Small intestine (tissue), 7 donors: ENCODE data around the gene MYOCD. TPM values are rescaled to one million over a fixed set of nuclear protein-coding genes. Genes with fewer than 3 reads are reported as not detected.

ENCODE experiments used
- DNase-seq, 2 donors: peaks; one replicate each; pipeline versions ENCODE4 v3.0.0 to v3.0.0-alpha.2; 2013
- FAIRE-seq: peaks from 2 replicates; lab custom pipeline; 2012; peaks lifted over from hg19 to GRCh38; lab: Jason Lieb, UNC
- H3K27ac ChIP-seq, 3 donors: one replicate each; pipeline ENCODE4 v1.5.1; 2013; ENCODE audit warnings: low read length in 2 of 3, mild to moderate bottlenecking in 2 of 3, control low read depth in 1 of 3, inconsistent platforms in 1 of 3, low read depth in 1 of 3, moderate library complexity in 1 of 3
- H3K27me3 ChIP-seq, 3 donors: one replicate each; pipeline ENCODE4 v1.6.1; 2013; ENCODE audit warnings: low read length in 3 of 3, inconsistent platforms in 1 of 3; ENCODE audit not compliant: control insufficient read depth in 3 of 3, insufficient read depth in 3 of 3
- H3K36me3 ChIP-seq, 3 donors: one replicate each; pipeline ENCODE4 v1.6.1; 2013; ENCODE audit warnings: low read length in 3 of 3, inconsistent platforms in 1 of 3, low read depth in 1 of 3, mild to moderate bottlenecking in 1 of 3, moderate library complexity in 1 of 3; ENCODE audit not compliant: control insufficient read depth in 3 of 3, insufficient read depth in 2 of 3
- H3K4me1 ChIP-seq, 3 donors: one replicate each; pipeline ENCODE4 v1.6.1; 2013; ENCODE audit warnings: low read length in 2 of 3, inconsistent platforms in 1 of 3, low read depth in 1 of 3, mild to moderate bottlenecking in 1 of 3, moderate library complexity in 1 of 3; ENCODE audit not compliant: control insufficient read depth in 3 of 3, insufficient read depth in 2 of 3
- H3K4me3 ChIP-seq, 3 donors: one replicate each; pipeline ENCODE4 v1.5.1; 2013; ENCODE audit warnings: low read length in 3 of 3, control low read depth in 1 of 3, inconsistent platforms in 1 of 3, low read depth in 1 of 3, mild to moderate bottlenecking in 1 of 3, moderate library complexity in 1 of 3
- H3K9me3 ChIP-seq, 2 donors: one replicate each; pipeline ENCODE4 v1.6.1; 2013; ENCODE audit warnings: low read depth in 1 of 2, low read length in 1 of 2; ENCODE audit not compliant: control insufficient read depth in 2 of 2, insufficient read depth in 1 of 2
- WGBS, 3 donors: extraction: QIAGEN DNeasy Blood & Tissue Kit; methylation state at CpG; one replicate each; pipeline ENCODE4 v1.1.7; 2013; 5-methylcytosine and 5-hydroxymethylcytosine counted together
- polyA plus RNA-seq, 4 donors: library from polyadenylated mRNA; stranded (reverse) in 3 of 4; unstranded in 1 of 4; fragments of 200-250 nt in 3 of 4; fragments of 120-200 nt in 1 of 4; gene quantifications; one replicate each; pipeline versions ENCODE4 v1.2.1 to v1.2.3, GENCODE V29; 2013
- donor health status: healthy with polysubstance abuse.
- donor health status: control.
- donor health status: control.
- donor health status: Bipolar disorder and iron deficiency.
- donor health status: healthy.

The MYOCD gene
- polyA plus RNA-seq, 4 donors = under 0.01 to 3.1 (median 2.1) TPM

DNA sequence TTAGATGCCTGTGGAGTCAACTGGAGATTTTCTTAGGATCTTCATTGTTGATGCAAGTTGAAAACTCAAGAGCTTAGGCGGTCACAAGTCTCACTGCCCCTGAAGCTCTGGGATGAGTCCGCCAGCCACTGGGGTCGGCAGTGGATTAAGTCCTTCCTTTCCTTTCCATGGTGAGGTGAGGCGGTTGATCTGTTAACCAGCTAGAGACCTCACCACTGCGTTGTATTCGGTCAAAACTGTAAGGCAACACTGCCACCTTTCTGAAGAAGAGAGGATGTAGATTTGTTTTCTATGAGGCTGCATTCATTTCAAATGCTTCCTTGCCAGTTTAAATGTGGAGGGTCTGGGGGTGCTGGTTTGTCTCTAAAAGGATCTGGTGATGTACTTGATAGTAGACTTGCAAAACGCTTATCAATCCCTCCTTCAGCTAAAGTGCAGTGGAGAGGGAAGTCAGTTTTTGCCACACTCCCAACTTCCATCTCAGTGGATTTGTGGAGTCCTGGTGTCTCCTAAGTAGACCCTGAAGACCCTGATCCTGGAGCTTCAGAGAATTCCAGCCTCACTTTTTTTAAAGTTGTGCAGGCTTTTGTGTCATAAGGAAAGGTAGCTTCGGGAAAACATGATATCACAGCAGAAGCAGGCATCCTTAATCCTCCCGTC, 1.7 kb downstream of the MYOCD start:
- FAIRE-seq (no peak), DNase-seq (peak; percentile 56 to 63)
- H3K9me3 ChIP-seq = no peaks in the 10 kb centered on the region
- peaks cover 0 to 40% (median 23%) of the 10 kb centered on the region in 3 donors for H3K27me3 ChIP-seq
- H3K4me3 ChIP-seq = peak overlapping the region in 1 of 3 donors; percentile 49
- no peaks in the 10 kb centered on the region for H3K4me1 ChIP-seq
- no peaks in the 10 kb centered on the region for H3K36me3 ChIP-seq
- 13 to 20% (median 15%) methylated on average over 9 of the region's 9 CpGs for WGBS, 3 donors
- peak overlapping the region in 1 of 3 donors; percentile 42 for H3K27ac ChIP-seq

DNA sequence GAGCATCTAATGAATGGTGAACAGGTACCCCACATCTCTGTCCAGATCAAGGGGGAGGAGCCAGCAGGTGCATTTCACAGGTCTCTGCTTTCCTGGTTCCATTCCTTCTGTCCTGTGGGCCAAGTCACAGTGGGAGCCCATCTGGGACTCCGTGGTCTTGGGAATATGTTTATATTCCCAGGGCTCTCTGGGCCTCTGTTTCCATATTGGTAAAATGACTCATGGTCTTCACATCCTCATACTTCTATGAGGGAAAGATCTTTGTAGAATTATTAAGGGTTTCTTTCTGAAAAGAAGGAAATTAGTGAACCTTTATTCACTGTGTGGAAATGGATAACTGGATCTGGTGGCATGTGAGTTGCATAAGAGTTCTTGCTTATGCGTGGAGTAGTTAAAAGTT, 6.2 kb downstream of the MYOCD start:
- no peak overlapping the region for H3K27ac ChIP-seq
- no peaks in the 10 kb centered on the region for H3K9me3 ChIP-seq
- no peaks in the 10 kb centered on the region for H3K4me1 ChIP-seq
- no peak for DNase-seq
- 74 to 89% (median 84%) methylated on average over 2 of the region's 2 CpGs for WGBS, 3 donors
- peaks cover 0 to 4% (median 3%) of the 10 kb centered on the region in 3 donors for H3K27me3 ChIP-seq
- no peak overlapping the region for H3K4me3 ChIP-seq
- no peak for FAIRE-seq
- H3K36me3 ChIP-seq = no peaks in the 10 kb centered on the region

DNA sequence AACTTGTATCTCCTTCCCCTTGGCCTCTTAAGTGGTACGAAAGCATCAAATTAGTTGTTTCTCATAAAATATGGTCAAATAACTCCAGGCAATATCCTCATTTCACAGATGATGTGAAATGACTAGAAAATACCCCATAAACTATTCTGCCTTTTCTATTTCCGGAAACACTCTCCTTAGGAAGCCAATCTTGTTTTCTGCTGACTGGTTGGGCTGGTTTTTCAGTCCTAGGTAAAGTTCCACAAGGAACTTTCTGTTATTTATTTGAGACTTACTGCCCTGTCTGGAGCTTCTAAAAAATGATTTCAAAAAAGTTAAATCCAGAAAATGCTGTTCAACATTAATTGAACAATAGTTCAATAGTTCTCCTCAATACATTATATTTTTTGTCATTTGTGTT, 7.3 kb downstream of the MYOCD start:
- Histone ChIP-seq H3K27ac (no peak overlapping the region), H3K4me1 (no peaks in the 10 kb centered on the region), H3K4me3 (no peak overlapping the region), H3K36me3 (no peaks in the 10 kb centered on the region), H3K9me3 (no peaks in the 10 kb centered on the region), H3K27me3 (peaks cover 0 to 3% (median 0%) of the 10 kb centered on the region in 3 donors)
- 74 to 83% (median 78%) methylated on average over 2 of the region's 2 CpGs for WGBS, 3 donors
- DNase-seq (no peak), FAIRE-seq (no peak)

DNA sequence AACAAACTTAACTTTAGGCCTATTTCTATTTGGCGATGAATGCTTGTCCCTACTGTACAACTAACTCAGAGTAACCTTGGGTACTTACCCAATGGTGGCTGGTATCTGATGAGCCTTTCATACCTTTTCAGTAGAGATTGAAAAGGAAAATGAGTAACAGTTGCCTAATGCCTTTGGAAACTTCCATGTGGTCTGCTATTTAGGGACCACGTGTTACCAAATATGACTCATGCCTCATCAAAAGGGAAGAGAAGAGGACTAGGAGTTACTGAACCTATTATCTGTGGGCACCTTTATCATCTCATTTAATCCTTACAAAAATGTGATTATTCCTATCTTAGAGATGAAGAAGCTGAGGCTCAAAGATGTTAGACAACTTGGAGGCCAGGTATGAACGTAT, 8.1 kb downstream of the MYOCD start:
- no peaks in the 10 kb centered on the region for H3K9me3 ChIP-seq
- H3K36me3 ChIP-seq = no peaks in the 10 kb centered on the region
- H3K4me3 ChIP-seq = no peak overlapping the region
- FAIRE-seq (no peak), DNase-seq (no peak)
- H3K27ac ChIP-seq = no peak overlapping the region
- no peaks in the 10 kb centered on the region for H3K4me1 ChIP-seq
- peaks cover 0 to 3% (median 0%) of the 10 kb centered on the region in 3 donors for H3K27me3 ChIP-seq
- WGBS, 3 donors = 79 to 85% (median 81%) methylated on average over 3 of the region's 3 CpGs

DNA sequence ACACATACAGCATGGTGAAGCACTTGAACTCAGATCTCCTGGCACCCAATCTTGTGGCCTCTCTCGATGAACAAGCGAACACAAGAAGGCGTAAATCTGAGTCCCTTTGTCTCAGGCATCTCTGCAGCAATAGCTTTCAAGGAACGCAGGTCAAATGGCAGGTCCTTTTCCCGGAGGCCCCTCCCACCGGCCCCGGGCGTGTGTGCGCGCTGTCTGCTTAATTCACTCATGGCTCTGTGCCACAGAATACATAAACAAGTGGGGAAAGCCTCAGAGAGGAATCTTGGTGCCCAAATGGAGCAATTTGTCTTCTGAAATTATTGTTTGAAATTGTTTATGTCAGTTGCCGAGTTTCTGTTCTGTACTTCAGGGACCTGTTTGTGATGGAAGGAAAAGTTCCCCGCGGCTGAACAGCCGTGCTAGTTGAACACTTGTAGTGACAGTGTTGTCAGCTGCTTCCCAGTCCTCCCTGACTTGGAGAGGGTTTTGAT, 14.8 kb downstream of the MYOCD start:
- 54 to 72% (median 61%) methylated on average over 14 of the region's 14 CpGs for WGBS, 3 donors
- DNase-seq = peak in 1 of 2 donors; percentile 9
- H3K4me3 ChIP-seq = no peak overlapping the region
- peak overlapping the region in 1 of 3 donors; percentile 41 for H3K27ac ChIP-seq
- H3K36me3 ChIP-seq = no peaks in the 10 kb centered on the region
- H3K4me1 ChIP-seq = no peaks in the 10 kb centered on the region
- H3K27me3 ChIP-seq = no peaks in the 10 kb centered on the region
- no peak for FAIRE-seq
- H3K9me3 ChIP-seq = no peaks in the 10 kb centered on the region

DNA sequence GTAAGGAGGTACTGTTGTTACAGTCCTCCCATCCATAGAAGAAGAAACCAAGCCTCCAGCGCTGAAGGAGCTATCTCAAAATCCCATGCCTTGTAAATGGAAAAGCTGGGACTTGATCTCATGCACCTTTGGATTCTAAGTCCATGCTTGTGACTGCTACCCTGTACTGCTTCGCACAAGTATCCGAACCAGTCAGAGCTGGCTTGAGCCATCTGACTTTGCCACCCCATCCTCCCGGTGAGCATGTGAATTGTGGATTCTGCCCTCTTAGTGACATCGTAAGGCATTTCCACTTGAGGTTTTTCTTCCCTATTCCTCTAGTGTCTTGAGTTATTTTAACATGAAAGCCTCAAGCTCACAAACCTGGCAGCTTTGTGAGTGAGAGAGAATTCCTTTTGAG, 15.3 kb downstream of the MYOCD start:
- Histone ChIP-seq H3K9me3 (no peaks in the 10 kb centered on the region), H3K27me3 (no peaks in the 10 kb centered on the region), H3K27ac (peak overlapping the region in 1 of 3 donors; percentile 41), H3K4me3 (no peak overlapping the region), H3K36me3 (no peaks in the 10 kb centered on the region), H3K4me1 (no peaks in the 10 kb centered on the region)
- DNase-seq (no peak), FAIRE-seq (no peak)
- 80 to 90% (median 81%) methylated on average over 5 of the region's 5 CpGs for WGBS, 3 donors

DNA sequence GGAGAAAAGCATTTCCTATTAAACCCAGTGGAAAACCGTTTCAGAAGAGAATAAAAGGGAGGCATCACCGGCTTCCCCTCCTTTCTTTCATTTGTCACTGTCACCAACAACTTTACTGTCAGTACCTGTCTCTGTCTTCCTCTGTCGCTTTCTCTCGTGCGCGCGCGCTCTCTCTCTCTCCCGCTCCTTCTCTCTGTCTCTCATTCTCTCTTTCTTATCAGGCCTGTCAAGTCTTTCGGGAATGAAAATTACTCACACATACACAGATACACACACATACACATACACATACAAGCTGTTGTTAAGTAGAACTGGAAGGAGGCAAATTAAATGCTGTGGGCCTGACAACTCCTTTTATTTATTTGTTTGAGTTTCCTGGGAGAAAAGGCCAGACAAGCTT, 17.6 kb downstream of the MYOCD start:
- DNase-seq (no peak), FAIRE-seq (no peak)
- 73 to 85% (median 79%) methylated on average over 10 of the region's 10 CpGs for WGBS, 3 donors
- no peaks in the 10 kb centered on the region for H3K4me1 ChIP-seq
- H3K27ac ChIP-seq = no peak overlapping the region
- H3K9me3 ChIP-seq = no peaks in the 10 kb centered on the region
- H3K4me3 ChIP-seq = no peak overlapping the region
- no peaks in the 10 kb centered on the region for H3K27me3 ChIP-seq
- no peaks in the 10 kb centered on the region for H3K36me3 ChIP-seq

DNA sequence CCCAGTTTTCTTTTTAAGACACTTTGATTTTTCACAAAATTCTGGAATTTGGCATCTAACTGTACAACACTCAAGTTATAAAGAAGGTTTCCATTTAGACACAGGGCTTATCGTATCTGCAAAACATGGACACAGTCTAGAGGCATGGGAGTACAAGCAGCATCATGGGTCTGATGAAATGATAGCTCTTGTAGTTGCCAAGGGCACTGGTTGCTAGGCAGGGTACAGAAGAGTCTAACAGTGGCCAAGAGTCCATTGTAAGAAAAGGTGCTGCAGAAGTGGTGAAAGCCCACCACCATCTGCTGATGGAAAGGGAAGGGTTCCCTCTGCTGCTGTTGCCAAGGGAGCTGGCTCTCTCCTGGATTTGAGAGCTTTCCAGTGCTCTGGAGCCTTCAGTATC, 20.8 kb downstream of the MYOCD start:
- FAIRE-seq (no peak), DNase-seq (no peak)
- 88 to 94% (median 93%) methylated on average over 1 of the region's 1 CpG for WGBS, 3 donors

DNA sequence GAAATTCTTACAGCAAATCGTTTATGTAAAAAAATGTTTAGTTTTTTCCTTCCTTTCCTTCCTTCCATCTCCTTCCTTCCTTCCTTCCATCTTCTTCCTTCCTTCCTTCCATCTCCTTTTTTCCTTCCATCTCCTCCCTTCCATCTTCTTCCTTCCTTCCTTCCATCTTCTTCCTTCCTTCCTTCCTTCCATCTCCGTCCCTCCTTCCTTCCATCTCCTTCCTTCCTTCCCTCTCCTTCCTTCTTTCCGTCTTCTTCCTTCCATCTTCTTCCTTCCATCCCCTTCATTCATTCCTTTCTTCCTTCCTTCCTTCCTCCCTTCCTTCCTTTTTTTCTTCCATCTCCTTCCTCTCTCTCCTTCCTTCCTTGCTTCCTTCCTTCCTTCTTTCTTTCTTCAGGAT, 22.7 kb downstream of the MYOCD start:
- FAIRE-seq = no peak
- 80 to 86% (median 86%) methylated on average over 3 of the region's 3 CpGs for WGBS, 3 donors

More for the DNA sequence above, 20.8 kb downstream of the MYOCD start:
- Histone ChIP-seq H3K36me3 (no peaks in the 10 kb centered on the region), H3K4me1 (no peaks in the 10 kb centered on the region), H3K4me3 (no peak overlapping the region), H3K27me3 (no peaks in the 10 kb centered on the region), H3K9me3 (no peaks in the 10 kb centered on the region), H3K27ac (no peak overlapping the region)

More for the DNA sequence above, 22.7 kb downstream of the MYOCD start:
- DNase-seq = no peak
- H3K4me3 ChIP-seq = no peak overlapping the region
- H3K27ac ChIP-seq = no peak overlapping the region
- no peaks in the 10 kb centered on the region for H3K27me3 ChIP-seq
- no peaks in the 10 kb centered on the region for H3K4me1 ChIP-seq
- H3K9me3 ChIP-seq = no peaks in the 10 kb centered on the region
- no peaks in the 10 kb centered on the region for H3K36me3 ChIP-seq
